PC-9 (cell line): ENCODE results near the gene AXIN2. TPM values are rescaled to one million over a fixed set of nuclear protein-coding genes. Genes with fewer than 3 reads are reported as not detected.
A peak's percentile ranks its signal among the peaks of the same experiment; 100 is the strongest.

Experiments
- BruUV-seq: library from RNA; stranded (reverse); fragments of 400-500 nt; replicated peaks from 2 replicates; lab custom pipeline; 2021; lab: Mats Ljungman, UMichigan
- CTCF ChIA-PET: fragments of 300-600 bp; sonication (Branson Sonifier 250); formaldehyde crosslinking; loops from one replicate; lab custom pipeline; 2022; ENCODE audit warnings: antibody characterized with exemption; lab: Charles Lee
- POLR2A ChIA-PET: fragments of 300-600 bp; sonication (Branson Sonifier 250); formaldehyde crosslinking; loops from one replicate; lab custom pipeline; 2022; ENCODE audit warnings: antibody characterized with exemption; ENCODE audit not compliant: unreplicated experiment; lab: Charles Lee
- DNase-seq, 2 experiments: peaks; one replicate each; pipeline versions ENCODE4 v3.0.0 to v3.0.0-alpha.2; 2015 to 2022; ENCODE audit warnings: mixed read lengths in 1 of 2
- H2AFZ ChIP-seq: fragments of 200-600 bp; sonication (generic); 2 replicates; pipeline ENCODE4 v1.8.1; 2017; ENCODE audit warnings: antibody characterized with exemption
- H3F3A ChIP-seq: fragments of 200-600 bp; sonication (generic); 2 replicates; pipeline ENCODE4 v1.8.1; 2017; ENCODE audit warnings: antibody characterized with exemption, mild to moderate bottlenecking, low read depth; ENCODE audit not compliant: insufficient read depth
- H3K27ac ChIP-seq: fragments of 200-600 bp; sonication (generic); 2 replicates; pipeline ENCODE4 v1.6.1; 2016; ENCODE audit warnings: mixed run types
- H3K27me3 ChIP-seq: fragments of 200-600 bp; sonication (generic); 2 replicates; pipeline ENCODE4 v1.6.1; 2016; ENCODE audit warnings: low read depth, mixed run types; ENCODE audit not compliant: insufficient read depth
- H3K36me3 ChIP-seq: fragments of 200-600 bp; sonication (generic); 2 replicates; pipeline ENCODE4 v1.6.1; 2016; ENCODE audit warnings: low read depth, mixed run types
- H3K4me1 ChIP-seq: fragments of 200-600 bp; sonication (generic); replicated peaks from 2 replicates; pipeline ENCODE4 v1.6.1; 2016; ENCODE audit warnings: mixed run types; ENCODE audit not compliant: insufficient read depth
- H3K4me2 ChIP-seq: fragments of 200-600 bp; sonication (generic); 2 replicates; pipeline ENCODE4 v1.6.1; 2017; ENCODE audit warnings: mixed run types
- H3K4me3 ChIP-seq: fragments of 200-600 bp; sonication (generic); 2 replicates; pipeline ENCODE4 v1.6.1; 2016; ENCODE audit warnings: mixed run types
- H3K79me2 ChIP-seq: fragments of 200-600 bp; sonication (generic); 2 replicates; pipeline ENCODE4 v1.6.1; 2017; ENCODE audit warnings: low read depth, mixed run types
- H3K9me2 ChIP-seq: fragments of 200-600 bp; sonication (generic); 2 replicates; pipeline ENCODE4 v1.8.1; 2017; ENCODE audit warnings: mild to moderate bottlenecking; ENCODE audit not compliant: insufficient read depth
- H3K9me3 ChIP-seq: fragments of 200-600 bp; sonication (generic); 2 replicates; pipeline ENCODE4 v1.8.1; 2016; ENCODE audit warnings: low read depth; ENCODE audit not compliant: insufficient read depth
- H4K20me1 ChIP-seq: fragments of 200-600 bp; sonication (generic); 2 replicates; pipeline ENCODE4 v1.8.1; 2017; ENCODE audit not compliant: insufficient read depth
- EZH2 ChIP-seq: fragments of 200-600 bp; sonication (generic); IDR thresholded peaks from 2 replicates; pipeline ENCODE4 v1.8.0; 2017; ENCODE audit warnings: antibody characterized with exemption, low read depth
- intact Hi-C: fragments of 100-400 bp; cut with micrococcal nuclease; formaldehyde crosslinking; loops from one replicate; pipeline ENCODE4 v1.10.0; 2022; ENCODE audit not compliant: unreplicated experiment
- total RNA-seq: library from RNA; stranded (reverse); gene quantifications from 2 replicates; pipeline ENCODE4 v1.2.3, GENCODE V29; 2021
- TF ChIP-seq, protein P1 (sequence below): fragments of 200-600 bp; sonication (generic); conservative IDR thresholded peaks from 2 replicates; pipeline ENCODE4 v1.6.1; 2017; ENCODE audit warnings: mixed run types, antibody characterized with exemption, mild to moderate bottlenecking, moderate library complexity

The AXIN2 gene
- total RNA-seq, 1 experiment from 2014 or later: 0.24 TPM

- Histone ChIP-seq H3K79me2 (no peaks in the 10 kb centered on the region), H3K9me3 (no peaks in the 10 kb centered on the region), H3K27ac (no peak overlapping the region), H3K27me3 (no peaks in the 10 kb centered on the region), H2AFZ (no peak overlapping the region), H3K4me1 (peaks cover 28% of the 10 kb centered on the region), H4K20me1 (no peaks in the 10 kb centered on the region), H3F3A (peaks cover 16% of the 10 kb centered on the region), H3K4me3 (no peak overlapping the region), H3K36me3 (no peaks in the 10 kb centered on the region), H3K4me2 (peak overlapping the region; percentile 1; the same call in 1 of the 2 replicates), H3K9me2 (no peaks in the 10 kb centered on the region)
- peak; percentile 57 to 90 for DNase-seq
- no peak for TF ChIP-seq EZH2
- TF ChIP-seq, protein P1, sequence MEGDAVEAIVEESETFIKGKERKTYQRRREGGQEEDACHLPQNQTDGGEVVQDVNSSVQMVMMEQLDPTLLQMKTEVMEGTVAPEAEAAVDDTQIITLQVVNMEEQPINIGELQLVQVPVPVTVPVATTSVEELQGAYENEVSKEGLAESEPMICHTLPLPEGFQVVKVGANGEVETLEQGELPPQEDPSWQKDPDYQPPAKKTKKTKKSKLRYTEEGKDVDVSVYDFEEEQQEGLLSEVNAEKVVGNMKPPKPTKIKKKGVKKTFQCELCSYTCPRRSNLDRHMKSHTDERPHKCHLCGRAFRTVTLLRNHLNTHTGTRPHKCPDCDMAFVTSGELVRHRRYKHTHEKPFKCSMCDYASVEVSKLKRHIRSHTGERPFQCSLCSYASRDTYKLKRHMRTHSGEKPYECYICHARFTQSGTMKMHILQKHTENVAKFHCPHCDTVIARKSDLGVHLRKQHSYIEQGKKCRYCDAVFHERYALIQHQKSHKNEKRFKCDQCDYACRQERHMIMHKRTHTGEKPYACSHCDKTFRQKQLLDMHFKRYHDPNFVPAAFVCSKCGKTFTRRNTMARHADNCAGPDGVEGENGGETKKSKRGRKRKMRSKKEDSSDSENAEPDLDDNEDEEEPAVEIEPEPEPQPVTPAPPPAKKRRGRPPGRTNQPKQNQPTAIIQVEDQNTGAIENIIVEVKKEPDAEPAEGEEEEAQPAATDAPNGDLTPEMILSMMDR: peak; percentile 56
- CTCF ChIA-PET: no interaction called here
- POLR2A ChIA-PET: no interaction called here
- intact Hi-C loops: no loop called here
- no TSS peak for BruUV-seq
Observed at GRCh38 chr17:65588181-65588808, 26.8 kb upstream of the AXIN2 start.

- Histone ChIP-seq H3K4me3 (no peak overlapping the region), H3K9me3 (no peaks in the 10 kb centered on the region), H3K4me2 (no peak overlapping the region), H3F3A (peaks cover 16% of the 10 kb centered on the region), H3K4me1 (peaks cover 28% of the 10 kb centered on the region), H4K20me1 (no peaks in the 10 kb centered on the region), H2AFZ (no peak overlapping the region), H3K9me2 (no peaks in the 10 kb centered on the region), H3K27me3 (no peaks in the 10 kb centered on the region), H3K27ac (no peak overlapping the region), H3K36me3 (no peaks in the 10 kb centered on the region), H3K79me2 (no peaks in the 10 kb centered on the region)
- ChIA-PET CTCF (no interaction called here), POLR2A (no interaction called here)
- no peak for DNase-seq
- TF ChIP-seq, protein P1: no peak
- no peak for TF ChIP-seq EZH2
- no TSS peak for BruUV-seq
- intact Hi-C loops: no loop called here
Observed at GRCh38 chr17:65587534-65588180, 26.2 kb upstream of the AXIN2 start.

DNA sequence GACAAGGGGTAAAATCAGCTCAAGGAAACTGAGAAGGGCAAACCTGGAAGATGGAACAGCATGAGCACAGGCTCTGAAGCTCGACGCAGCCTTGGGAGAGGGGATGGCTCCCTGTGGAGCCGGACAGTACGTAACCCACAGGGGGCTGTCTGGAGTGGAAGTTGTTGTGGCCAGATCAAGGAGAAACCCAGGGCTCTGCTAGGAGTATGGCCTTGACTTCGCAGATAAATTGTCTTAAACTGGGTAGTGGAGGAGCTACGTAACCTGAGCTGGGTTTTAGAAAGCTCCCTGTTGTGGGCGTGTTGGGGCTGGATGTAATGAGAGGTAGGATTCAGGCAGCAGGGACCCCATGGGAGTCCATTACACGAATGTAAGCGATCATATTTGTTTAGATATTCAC is 25.5 kb upstream of the AXIN2 start:
- Histone ChIP-seq H3K9me2 (no peaks in the 10 kb centered on the region), H3K79me2 (no peaks in the 10 kb centered on the region), H4K20me1 (no peaks in the 10 kb centered on the region), H2AFZ (no peak overlapping the region), H3K4me1 (peaks cover 28% of the 10 kb centered on the region), H3K9me3 (no peaks in the 10 kb centered on the region), H3K4me2 (no peak overlapping the region), H3K36me3 (no peaks in the 10 kb centered on the region), H3K27me3 (no peaks in the 10 kb centered on the region), H3K4me3 (no peak overlapping the region), H3F3A (peaks cover 16% of the 10 kb centered on the region), H3K27ac (no peak overlapping the region)
- intact Hi-C loops: no loop called here
- ChIA-PET CTCF (no interaction called here), POLR2A (no interaction called here)
- DNase-seq: no peak
- no TSS peak for BruUV-seq
- no peak for TF ChIP-seq EZH2
- TF ChIP-seq, protein P1: no peak
